Spleen (tissue), 11 donors: ENCODE data around the gene ANKRD13B. TPM values are rescaled to one million over a fixed set of nuclear protein-coding genes. Genes with fewer than 3 reads are reported as not detected.

Experiments
- DNase-seq: peaks from one replicate; pipeline ENCODE4 v3.0.0-alpha.2; 2020
- H3K27ac ChIP-seq, 8 donors: fragments of 200-600 bp; sonication (generic) in 7 of 8; 1 replicate in 4 of 8; 2 replicates in 4 of 8; pipeline versions ENCODE4 v1.5.0 to v1.8.0; 2016 to 2021; ENCODE audit warnings: inconsistent platforms in 4 of 8, mild to moderate bottlenecking in 4 of 8, moderate library complexity in 1 of 8
- H3K27me3 ChIP-seq, 7 donors: fragments of 200-600 bp; sonication (generic) in 6 of 7; replicated peaks in 1 of 7; 1 replicate in 4 of 7; 2 replicates in 3 of 7; pipeline versions ENCODE4 v1.5.0 to v1.8.0; 2016 to 2021; ENCODE audit warnings: inconsistent platforms in 3 of 7, mild to moderate bottlenecking in 1 of 7
- H3K36me3 ChIP-seq, 6 donors: fragments of 200-600 bp; sonication (generic) in 5 of 6; 1 replicate in 4 of 6; 2 replicates in 2 of 6; pipeline versions ENCODE4 v1.5.0 to v1.8.0; 2016 to 2021; ENCODE audit warnings: inconsistent platforms in 2 of 6
- H3K4me1 ChIP-seq, 6 donors: fragments of 200-600 bp; sonication (generic) in 5 of 6; 1 replicate in 3 of 6; 2 replicates in 3 of 6; pipeline versions ENCODE4 v1.5.0 to v1.8.0; 2016 to 2021; ENCODE audit warnings: inconsistent platforms in 3 of 6
- H3K4me3 ChIP-seq, 8 donors: fragments of 200-600 bp; sonication (generic) in 7 of 8; 1 replicate in 4 of 8; 2 replicates in 4 of 8; pipeline versions ENCODE4 v1.5.0 to v1.8.0; 2016 to 2021; ENCODE audit warnings: inconsistent platforms in 4 of 8, mild to moderate bottlenecking in 4 of 8, moderate library complexity in 2 of 8
- H3K9me3 ChIP-seq, 8 donors: fragments of 200-600 bp; sonication (generic) in 7 of 8; 1 replicate in 4 of 8; 2 replicates in 4 of 8; pipeline versions ENCODE4 v1.5.0 to v1.8.0; 2016 to 2021; ENCODE audit warnings: inconsistent platforms in 4 of 8
- CTCF ChIP-seq, 11 experiments: fragments of 200-600 bp in 7 of 11; fragments of 450-650 bp in 4 of 11; sonication (generic) in 4 of 11; IDR thresholded peaks in 8 of 11; conservative IDR thresholded peaks in 3 of 11; 1 replicate in 7 of 11; 2 replicates in 4 of 11; pipeline versions ENCODE4 v1.4.0 to v1.8.0; 2016 to 2021; ENCODE audit warnings: antibody characterized with exemption in 11 of 11, inconsistent platforms in 4 of 11, mild to moderate bottlenecking in 1 of 11
- POLR2A ChIP-seq, 3 donors: fragments of 450-650 bp; IDR thresholded peaks; one replicate each; pipeline ENCODE4 v1.5.1; 2017; ENCODE audit warnings: antibody characterized with exemption in 3 of 3, mild to moderate bottlenecking in 1 of 3
- POLR2AphosphoS5 ChIP-seq, 3 donors: sonication (generic); formaldehyde crosslinking; IDR thresholded peaks; one replicate each; pipeline ENCODE4 v1.5.1; 2017; ENCODE audit warnings: antibody characterized with exemption in 3 of 3
- WGBS, 5 donors: extraction: QIAGEN DNeasy Blood & Tissue Kit in 3 of 5; methylation state at CpG; one replicate each; pipeline versions ENCODE4 v1.1.5 to v1.1.7; 2013 to 2018; 5-methylcytosine and 5-hydroxymethylcytosine counted together
- intact Hi-C: fragments of 100-400 bp; cut with DNase I; formaldehyde crosslinking; loops from one replicate; pipeline ENCODE4 v1.15.0; 2023; ENCODE audit warnings: low total_unique reads
- polyA plus RNA-seq, 3 donors: library from polyadenylated mRNA; stranded (reverse); fragments of 200-250 nt; gene quantifications; one replicate each; pipeline ENCODE4 v1.2.1, GENCODE V29; 2013
- total RNA-seq, 7 donors: library from RNA; depleted of rRNA in 3 of 7; stranded (reverse); fragments of >200 nt in 3 of 7; fragmentation: NEBNext Ultra II Directional in 4 of 7; extraction: Animal tissue kit (Norgen Biotek cat#: 25700) in 4 of 7; gene quantifications; one replicate each; pipeline versions ENCODE4 v1.1.0 to v1.2.1, GENCODE V29; 2016 to 2021
- donor health status: healthy with polysubstance abuse.
- donor health status: DM: no; HTN: no; CAD: no; lungs with moderate emphysema.
- donor health status: DM: no; HTN: no; CAD: no.
- donor health status: Bipolar disorder and iron deficiency.
- donor health status: healthy.
- donor health status: DM: no; HTN: no; CAD: no.
- donor health status: DM: yes; HTN: yes; CAD: no.

The ANKRD13B gene
- total and polyA plus RNA-seq, 10 donors: 0.85 to 5.5 (median 2.5) TPM

DNA sequence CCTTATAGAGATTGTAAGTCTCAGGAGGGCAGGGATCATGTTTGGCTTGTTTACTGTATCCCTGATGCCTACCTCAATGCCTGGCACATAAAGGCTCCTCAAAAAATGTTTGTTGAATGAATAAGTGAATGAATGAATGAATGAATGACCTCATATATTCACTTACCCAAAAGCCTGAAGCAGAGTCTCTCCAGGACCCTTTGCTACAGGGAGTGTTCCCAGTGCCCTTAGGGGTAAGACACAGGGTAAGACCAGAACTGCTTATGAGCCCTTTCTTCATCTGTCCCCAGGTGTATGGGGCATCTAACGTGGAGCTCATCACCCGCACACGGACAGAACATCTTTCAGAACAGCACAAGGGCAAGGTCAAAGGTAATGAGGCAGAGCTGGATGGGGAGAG lies 17.5 kb downstream of the ANKRD13B start:
- Histone ChIP-seq H3K36me3 (no peaks in the 10 kb centered on the region), H3K9me3 (no peaks in the 10 kb centered on the region), H3K4me3 (no peak overlapping the region), H3K4me1 (peaks cover 15 to 30% (median 29%) of the 10 kb centered on the region in 6 donors), H3K27me3 (peaks cover 0 to 28% (median 0%) of the 10 kb centered on the region in 7 donors), H3K27ac (no peak overlapping the region)
- DNase-seq: no peak
- TF ChIP-seq CTCF (IDR thresholded peaks at IDR 0.05 in 8 of 11, conservative IDR thresholded peaks at IDR 0.05 in 3 of 11) (no peak), POLR2AphosphoS5 (IDR thresholded peaks at IDR 0.05) (no peak), POLR2A (IDR thresholded peaks at IDR 0.05) (no peak)
- intact Hi-C loops: no loop called here
- 77 to 95% (median 84%) methylated on average over 3 of the region's 3 CpGs for WGBS, 5 donors

GRCh38 chr17:29611351-29612093 lies 18.6 kb downstream of the ANKRD13B start:
- Histone ChIP-seq H3K27ac (no peak overlapping the region), H3K27me3 (peaks cover 0 to 36% (median 5%) of the 10 kb centered on the region in 7 donors), H3K36me3 (no peaks in the 10 kb centered on the region), H3K4me1 (peaks cover 23 to 41% (median 40%) of the 10 kb centered on the region in 6 donors), H3K9me3 (no peaks in the 10 kb centered on the region), H3K4me3 (no peak overlapping the region)
- no peak for DNase-seq
- 95 to 99% (median 97%) methylated on average over 7 to 11 of the region's 11 CpGs for WGBS, 5 donors
- intact Hi-C loops: no loop called here
- TF ChIP-seq POLR2AphosphoS5 (IDR thresholded peaks at IDR 0.05): no peak
- no peak for TF ChIP-seq CTCF (IDR thresholded peaks at IDR 0.05 in 8 of 11, conservative IDR thresholded peaks at IDR 0.05 in 3 of 11)
- TF ChIP-seq POLR2A (IDR thresholded peaks at IDR 0.05): no peak

- no peak for DNase-seq
- intact Hi-C loops: no loop called here
- TF ChIP-seq POLR2AphosphoS5 (IDR thresholded peaks at IDR 0.05): no peak
- TF ChIP-seq CTCF (IDR thresholded peaks at IDR 0.05 in 8 of 11, conservative IDR thresholded peaks at IDR 0.05 in 3 of 11): no peak
- TF ChIP-seq POLR2A (IDR thresholded peaks at IDR 0.05): no peak
- 92 to 100% (median 94%) methylated on average over 4 to 12 of the region's 12 CpGs for WGBS, 5 donors
- Histone ChIP-seq H3K27me3 (peaks cover 0 to 41% (median 10%) of the 10 kb centered on the region in 7 donors), H3K4me1 (peaks cover 28 to 46% (median 45%) of the 10 kb centered on the region in 6 donors), H3K36me3 (no peaks in the 10 kb centered on the region), H3K27ac (no peak overlapping the region), H3K9me3 (no peaks in the 10 kb centered on the region), H3K4me3 (no peak overlapping the region)
Observed at GRCh38 chr17:29612094-29612403, 19.1 kb downstream of the ANKRD13B start.

DNA sequence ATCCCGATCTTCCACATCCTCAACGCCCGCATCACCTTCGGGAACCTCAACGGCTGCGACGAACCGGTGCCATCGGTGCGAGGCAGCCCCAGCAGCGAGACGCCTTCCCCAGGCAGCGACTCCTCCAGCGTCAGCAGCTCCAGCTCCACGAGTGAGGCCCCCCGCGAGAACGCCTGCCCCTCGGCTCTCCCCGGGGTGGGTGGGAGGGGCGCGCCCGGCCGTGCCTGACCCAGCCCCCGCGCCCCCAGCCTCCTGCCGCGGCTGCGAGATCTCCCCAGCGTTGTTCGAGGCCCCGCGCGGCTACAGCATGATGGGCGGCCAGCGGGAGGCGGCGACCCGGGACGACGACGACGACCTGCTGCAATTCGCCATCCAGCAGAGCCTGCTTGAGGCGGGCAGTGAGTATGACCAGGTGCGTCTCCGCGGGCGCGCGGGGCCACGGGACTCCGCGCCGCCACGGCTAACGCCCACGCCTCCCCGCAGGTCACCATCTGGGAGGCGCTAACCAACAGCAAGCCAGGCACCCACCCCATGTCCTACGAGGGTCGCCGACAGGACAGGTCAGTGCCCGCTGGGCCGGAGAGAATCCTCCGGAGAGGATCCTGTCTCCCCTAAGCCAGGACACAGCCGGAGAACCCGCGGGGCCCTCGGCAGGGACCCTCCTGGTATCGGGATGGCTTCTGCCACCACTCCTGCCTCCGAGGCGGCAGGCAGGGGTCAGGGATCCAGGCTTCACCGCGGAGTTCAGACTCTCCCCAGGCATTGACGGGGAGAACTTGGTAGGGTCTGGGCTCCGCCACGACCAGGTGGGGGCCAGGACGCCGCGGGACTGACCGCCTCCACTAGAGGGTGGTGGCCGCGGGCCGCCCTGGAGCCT lies 19.7 kb downstream of the ANKRD13B start:
- Histone ChIP-seq H3K27ac (peak overlapping the region in 3 of 8 donors; percentile 18 to 53 (median 39)), H3K36me3 (no peaks in the 10 kb centered on the region), H3K4me3 (peak overlapping the region in 7 of 8 donors; percentile 33 to 69 (median 44)), H3K4me1 (peaks cover 34 to 52% (median 51%) of the 10 kb centered on the region in 6 donors), H3K9me3 (no peaks in the 10 kb centered on the region), H3K27me3 (peaks cover 0 to 47% (median 10%) of the 10 kb centered on the region in 7 donors)
- intact Hi-C loops: no loop called here
- no peak for TF ChIP-seq POLR2AphosphoS5 (IDR thresholded peaks at IDR 0.05)
- TF ChIP-seq CTCF (IDR thresholded peaks at IDR 0.05 in 8 of 11, conservative IDR thresholded peaks at IDR 0.05 in 3 of 11): no peak
- no peak for TF ChIP-seq POLR2A (IDR thresholded peaks at IDR 0.05)
- WGBS, 5 donors: 42 to 75% (median 51%) methylated on average over 45 to 85 of the region's 85 CpGs
- DNase-seq: peak; percentile 77
